Kidney (tissue), 14 donors: ENCODE results near the gene SLC45A2. TPM values are rescaled to one million over a fixed set of nuclear protein-coding genes. Genes with fewer than 3 reads are reported as not detected.

Experiments
- DNase-seq, 5 donors: peaks; one replicate each; pipeline ENCODE4 v3.0.0-alpha.2; 2013 to 2020
- FAIRE-seq: peaks from 2 replicates; lab custom pipeline; 2012; peaks lifted over from hg19 to GRCh38; lab: Jason Lieb, UNC
- H3K27ac ChIP-seq, 2 donors: one replicate each; pipeline ENCODE4 v1.7.0; 2013; ENCODE audit warnings: low read depth in 2 of 2, low read length in 2 of 2, inconsistent platforms in 1 of 2
- H3K27me3 ChIP-seq: one replicate; pipeline ENCODE4 v1.7.1; 2013; ENCODE audit warnings: low read length, inconsistent platforms; ENCODE audit not compliant: control insufficient read depth, insufficient read depth
- H3K36me3 ChIP-seq, 3 donors: one replicate each; pipeline versions ENCODE4 v1.7.0 to v1.7.1; 2013; ENCODE audit warnings: low read length in 3 of 3, control low read depth in 1 of 3, inconsistent platforms in 1 of 3; ENCODE audit not compliant: insufficient read depth in 3 of 3, control insufficient read depth in 2 of 3
- H3K4me1 ChIP-seq, 3 donors: one replicate each; pipeline versions ENCODE4 v1.7.0 to v1.7.1; 2013; ENCODE audit warnings: low read length in 3 of 3, inconsistent platforms in 1 of 3, low read depth in 1 of 3; ENCODE audit not compliant: control insufficient read depth in 2 of 3, insufficient read depth in 2 of 3
- H3K4me3 ChIP-seq, 3 donors: one replicate each; pipeline versions ENCODE4 v1.7.0 to v1.8.1; 2013; ENCODE audit warnings: low read length in 3 of 3, control low read depth in 1 of 3, inconsistent platforms in 1 of 3
- H3K9ac ChIP-seq, 3 donors: one replicate each; pipeline versions ENCODE4 v1.7.0 to v1.7.1; 2013; ENCODE audit warnings: low read length in 3 of 3, control low read depth in 1 of 3, inconsistent platforms in 1 of 3
- H3K9me3 ChIP-seq, 3 donors: one replicate each; pipeline versions ENCODE4 v1.7.0 to v1.7.1; 2013; ENCODE audit warnings: low read length in 3 of 3, control low read depth in 1 of 3, inconsistent platforms in 1 of 3; ENCODE audit not compliant: control insufficient read depth in 2 of 3, insufficient read depth in 1 of 3
- intact Hi-C: fragments of 100-400 bp; cut with DNase I; formaldehyde crosslinking; loops from one replicate; pipeline ENCODE4 v1.11.1; 2022
- polyA plus RNA-seq: library from polyadenylated mRNA; stranded (reverse); fragments of 350-450 nt; fragmentation: Illumina TruSeq; extraction: RNeasy Lipid Tissue Mini Kit (QIAGEN cat#74804); gene quantifications from one replicate; pipeline ENCODE4 v1.2.3, GENCODE V29; 2014; ENCODE audit warnings: low read depth, low replicate concordance; ENCODE audit not compliant: insufficient read depth
- total RNA-seq: library from RNA; stranded (reverse); fragmentation: NEBNext Ultra II Directional; extraction: Animal tissue kit (Norgen Biotek cat#: 25700); gene quantifications from one replicate; pipeline ENCODE4 v1.2.1, GENCODE V29; 2021
- TF ChIP-seq, protein P1 (sequence below): IDR thresholded peaks from 3 replicates; pipeline ENCODE4 v1.5.1; 2012; ENCODE audit warnings: mild to moderate bottlenecking, moderate library complexity, borderline replicate concordance; ENCODE audit not compliant: insufficient read depth; ENCODE audit errors: extremely low read depth
- donor health status: control.
- donor health status: control.
- donor health status: control.
- donor health status: control.
- donor health status: control.
- donor health status: DM: yes; HTN: yes; CAD: no.
- donor health status: Normal renal cell carcinoma (clear cell type).

The SLC45A2 gene
- total and polyA plus RNA-seq, 2 donors from 2014 or later: 0.22 TPM

DNA sequence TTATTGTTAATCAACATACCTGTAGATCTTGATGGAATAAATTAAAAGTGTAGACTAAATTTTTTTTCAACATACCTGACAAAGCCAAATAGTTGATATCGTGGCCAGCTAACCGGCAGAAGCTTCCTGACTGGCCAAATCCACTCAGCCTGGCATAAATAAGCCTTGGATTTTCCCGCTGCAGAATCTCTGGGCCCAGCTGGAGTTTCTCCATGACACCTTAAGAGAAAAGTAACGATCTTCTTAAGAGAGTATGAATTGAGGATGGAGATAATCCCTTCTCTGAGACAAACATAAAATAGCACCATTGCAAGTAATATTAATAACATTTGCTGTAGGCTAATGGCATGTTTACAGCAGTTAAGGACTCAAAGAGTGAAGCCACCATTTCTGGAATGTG is 21.2 kb upstream of the SLC45A2 start:
- no peaks in the 10 kb centered on the region for H3K27me3 ChIP-seq
- peaks cover 0 to 26% (median 12%) of the 10 kb centered on the region in 3 donors for H3K4me1 ChIP-seq
- DNase-seq (no peak), FAIRE-seq (no peak)
- peaks cover 9 to 21% (median 11%) of the 10 kb centered on the region in 3 donors for H3K36me3 ChIP-seq
- H3K4me3 ChIP-seq: peak overlapping the region; percentile 32 to 94 (median 90)
- intact Hi-C loops: no loop called here
- H3K9me3 ChIP-seq: no peaks in the 10 kb centered on the region
- no peak overlapping the region for H3K9ac ChIP-seq
- TF ChIP-seq, protein P1, sequence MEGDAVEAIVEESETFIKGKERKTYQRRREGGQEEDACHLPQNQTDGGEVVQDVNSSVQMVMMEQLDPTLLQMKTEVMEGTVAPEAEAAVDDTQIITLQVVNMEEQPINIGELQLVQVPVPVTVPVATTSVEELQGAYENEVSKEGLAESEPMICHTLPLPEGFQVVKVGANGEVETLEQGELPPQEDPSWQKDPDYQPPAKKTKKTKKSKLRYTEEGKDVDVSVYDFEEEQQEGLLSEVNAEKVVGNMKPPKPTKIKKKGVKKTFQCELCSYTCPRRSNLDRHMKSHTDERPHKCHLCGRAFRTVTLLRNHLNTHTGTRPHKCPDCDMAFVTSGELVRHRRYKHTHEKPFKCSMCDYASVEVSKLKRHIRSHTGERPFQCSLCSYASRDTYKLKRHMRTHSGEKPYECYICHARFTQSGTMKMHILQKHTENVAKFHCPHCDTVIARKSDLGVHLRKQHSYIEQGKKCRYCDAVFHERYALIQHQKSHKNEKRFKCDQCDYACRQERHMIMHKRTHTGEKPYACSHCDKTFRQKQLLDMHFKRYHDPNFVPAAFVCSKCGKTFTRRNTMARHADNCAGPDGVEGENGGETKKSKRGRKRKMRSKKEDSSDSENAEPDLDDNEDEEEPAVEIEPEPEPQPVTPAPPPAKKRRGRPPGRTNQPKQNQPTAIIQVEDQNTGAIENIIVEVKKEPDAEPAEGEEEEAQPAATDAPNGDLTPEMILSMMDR: no peak
- H3K27ac ChIP-seq: peak overlapping the region; percentile 10 to 43

- DNase-seq: no peak
- TF ChIP-seq, protein P1: no peak
- Histone ChIP-seq H3K4me3 (peak overlapping the region in 2 of 3 donors; percentile 37 to 90), H3K36me3 (peaks cover 9 to 22% (median 11%) of the 10 kb centered on the region in 3 donors), H3K27me3 (no peaks in the 10 kb centered on the region), H3K9ac (no peak overlapping the region), H3K27ac (no peak overlapping the region), H3K9me3 (no peaks in the 10 kb centered on the region), H3K4me1 (peaks cover 0 to 26% (median 12%) of the 10 kb centered on the region in 3 donors)
- intact Hi-C loops: no loop called here
- no peak for FAIRE-seq
Observed at GRCh38 chr5:34005211-34005610, 20.7 kb upstream of the SLC45A2 start.

DNA sequence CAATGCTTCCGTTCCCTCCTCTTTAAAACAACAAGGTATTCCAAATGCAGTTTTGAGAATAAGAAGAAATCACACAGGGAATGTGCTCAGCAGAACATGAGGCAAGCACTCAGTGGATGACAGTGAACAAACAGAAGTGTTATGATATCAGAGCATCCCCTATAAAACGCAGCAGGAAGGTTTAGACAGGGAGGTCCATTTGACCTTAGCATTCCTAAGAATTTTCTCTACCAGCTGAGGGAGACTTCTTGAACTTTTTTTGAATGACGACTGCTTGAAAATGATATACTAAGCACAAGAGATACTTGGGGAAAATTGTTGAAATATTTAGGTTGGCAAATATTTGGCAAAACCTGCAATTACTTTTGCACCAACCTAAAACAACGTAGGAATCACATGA is 19.4 kb upstream of the SLC45A2 start:
- TF ChIP-seq, protein P1: no peak
- H3K27ac ChIP-seq: no peak overlapping the region
- no peaks in the 10 kb centered on the region for H3K9me3 ChIP-seq
- no peak overlapping the region for H3K9ac ChIP-seq
- H3K4me3 ChIP-seq: peak overlapping the region in 1 of 3 donors; percentile 19
- intact Hi-C loops: no loop called here
- peaks cover 9 to 25% (median 14%) of the 10 kb centered on the region in 3 donors for H3K36me3 ChIP-seq
- FAIRE-seq (no peak), DNase-seq (no peak)
- no peaks in the 10 kb centered on the region for H3K27me3 ChIP-seq
- peaks cover 0 to 24% (median 12%) of the 10 kb centered on the region in 3 donors for H3K4me1 ChIP-seq
